Mesodermal cell (in vitro differentiated cells): ENCODE measurements around the gene EFCAB6.
"Not testable (repeated sequence)": the region's sequence is repeated elsewhere in the genome, so short reads cannot be mapped to it uniquely, and the experiment has no call there.

ENCODE experiments used
- H3K27ac ChIP-seq: 2 replicates; pipeline ENCODE4 v1.7.0; 2013; ENCODE audit warnings: mild to moderate bottlenecking, low read depth, low read length, moderate library complexity; ENCODE audit not compliant: severe bottlenecking
- H3K36me3 ChIP-seq: 2 replicates; pipeline ENCODE4 v1.7.1; 2013; ENCODE audit warnings: mild to moderate bottlenecking, low read length, moderate library complexity; ENCODE audit not compliant: control insufficient read depth, insufficient read depth
- H3K4me1 ChIP-seq: one replicate; pipeline ENCODE4 v1.7.1; 2013; ENCODE audit warnings: mild to moderate bottlenecking, low read length; ENCODE audit not compliant: insufficient read depth, control insufficient read depth, poor library complexity, severe bottlenecking
- H3K4me3 ChIP-seq: 2 replicates; pipeline ENCODE4 v1.7.0; 2013; ENCODE audit warnings: low read length, control low read depth, mild to moderate bottlenecking; ENCODE audit not compliant: insufficient read depth, poor library complexity, severe bottlenecking; ENCODE audit errors: extremely low read depth
- H3K9me3 ChIP-seq: 2 replicates; pipeline ENCODE4 v1.7.1; 2013; ENCODE audit warnings: mild to moderate bottlenecking, low read length, moderate library complexity; ENCODE audit not compliant: control insufficient read depth
- WGBS, 2 experiments: methylation state at CpG; one replicate each; pipeline ENCODE4 v1.1.5; 2013; ENCODE audit warnings: missing lambda C conversion rate in 2 of 2; ENCODE audit not compliant: insufficient coverage in 2 of 2; 5-methylcytosine and 5-hydroxymethylcytosine counted together

EFCAB6 gene

DNA sequence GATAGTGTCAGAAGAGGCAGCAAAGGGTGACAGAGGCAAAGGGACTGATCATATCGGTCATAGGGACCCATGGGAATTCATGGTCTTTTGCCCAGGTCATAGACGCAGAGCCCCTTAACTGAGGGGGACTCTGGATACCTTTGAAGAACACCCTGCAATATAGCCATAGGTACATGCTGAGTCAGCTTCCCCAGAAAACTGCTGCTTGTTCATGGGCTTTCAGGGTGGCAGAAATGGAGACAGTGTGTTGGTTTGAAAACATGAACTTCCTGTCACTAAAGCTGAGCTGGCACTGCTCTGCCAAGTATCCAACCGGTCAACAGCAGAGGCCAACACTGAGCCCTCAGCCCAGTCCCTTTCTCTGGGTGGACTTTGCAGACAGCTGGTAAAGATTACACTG, 114.2 kb downstream of the EFCAB6 start:
- Histone ChIP-seq H3K4me1 (no peaks in the 10 kb centered on the region), H3K27ac (no peak overlapping the region), H3K36me3 (no peaks in the 10 kb centered on the region), H3K4me3 (no peak overlapping the region), H3K9me3 (peaks cover 6% of the 10 kb centered on the region)
- WGBS, 2 experiments: 69 to 85% methylated on average over 2 to 3 of the region's 3 CpGs

DNA sequence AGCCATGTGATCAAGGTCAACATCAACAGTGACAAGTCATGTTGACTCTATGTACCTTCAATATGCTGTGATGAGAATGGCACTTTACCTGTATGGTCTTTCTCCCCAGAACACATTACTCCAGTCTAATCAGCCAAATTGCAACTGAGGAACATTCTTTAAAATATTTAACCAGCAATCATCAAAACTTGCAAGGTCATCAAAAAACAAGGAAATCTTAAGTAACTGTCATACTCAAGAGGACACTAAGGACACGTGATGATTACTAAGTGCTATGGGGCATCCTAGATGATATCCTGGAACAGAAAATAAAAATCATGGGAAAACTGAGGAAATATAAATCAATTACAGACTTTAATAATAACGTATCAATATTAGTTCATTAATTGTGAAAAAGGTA, 118.9 kb downstream of the EFCAB6 start:
- Histone ChIP-seq H3K9me3 (no peaks in the 10 kb centered on the region), H3K27ac (no peak overlapping the region), H3K4me1 (no peaks in the 10 kb centered on the region), H3K4me3 (no peak overlapping the region), H3K36me3 (no peaks in the 10 kb centered on the region)
- WGBS, 2 experiments: no CpG with 5 or more reads among the region's 2 CpGs

DNA sequence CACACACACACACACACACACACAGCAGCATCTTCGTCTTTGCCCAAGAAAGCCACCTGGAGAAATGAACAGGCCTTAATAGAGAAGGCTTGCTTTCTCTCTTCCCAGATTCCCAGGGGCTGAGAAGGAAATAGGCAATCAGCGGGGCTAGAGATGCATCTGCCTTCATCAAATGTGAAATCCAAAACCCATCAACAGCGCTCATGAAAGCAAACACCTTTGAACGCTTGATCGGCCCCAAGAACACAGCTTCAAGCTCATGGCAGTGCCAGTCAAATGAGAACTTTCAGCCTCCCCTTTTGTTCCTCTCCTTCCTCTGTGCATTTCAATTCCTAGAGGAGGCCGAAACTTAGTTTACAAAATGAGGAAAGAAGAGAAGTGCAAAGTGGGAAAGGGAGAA, 122.7 kb downstream of the EFCAB6 start:
- Histone ChIP-seq H3K36me3 (no peaks in the 10 kb centered on the region), H3K4me3 (no peak overlapping the region), H3K27ac (no peak overlapping the region), H3K9me3 (no peaks in the 10 kb centered on the region), H3K4me1 (no peaks in the 10 kb centered on the region)
- WGBS, 2 experiments: 91 to 94% methylated on average over 3 to 4 of the region's 6 CpGs

DNA sequence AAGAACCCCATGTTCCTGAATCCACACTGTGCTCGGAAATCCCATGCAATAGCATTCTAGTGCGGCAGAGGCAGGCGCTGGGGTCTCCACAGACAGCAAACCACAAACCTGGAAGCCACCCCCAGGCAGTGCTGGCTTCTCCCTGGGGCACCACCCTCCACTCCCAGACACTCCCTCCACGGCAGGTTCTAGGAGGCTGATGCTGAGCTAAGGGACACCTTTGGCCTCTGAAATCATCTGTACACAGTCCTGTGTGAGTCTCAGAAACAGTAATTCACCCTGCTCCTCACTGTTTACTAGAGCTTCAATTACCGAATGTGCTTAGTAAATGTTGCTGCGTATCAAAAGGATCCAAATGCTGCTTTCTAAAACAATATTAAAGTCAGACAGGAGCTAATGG, 129.3 kb downstream of the EFCAB6 start:
- Histone ChIP-seq H3K4me1 (no peaks in the 10 kb centered on the region), H3K9me3 (no peaks in the 10 kb centered on the region), H3K27ac (no peak overlapping the region), H3K36me3 (no peaks in the 10 kb centered on the region), H3K4me3 (no peak overlapping the region)
- WGBS, 2 experiments: 74 to 94% methylated on average over 4 of the region's 6 CpGs

DNA sequence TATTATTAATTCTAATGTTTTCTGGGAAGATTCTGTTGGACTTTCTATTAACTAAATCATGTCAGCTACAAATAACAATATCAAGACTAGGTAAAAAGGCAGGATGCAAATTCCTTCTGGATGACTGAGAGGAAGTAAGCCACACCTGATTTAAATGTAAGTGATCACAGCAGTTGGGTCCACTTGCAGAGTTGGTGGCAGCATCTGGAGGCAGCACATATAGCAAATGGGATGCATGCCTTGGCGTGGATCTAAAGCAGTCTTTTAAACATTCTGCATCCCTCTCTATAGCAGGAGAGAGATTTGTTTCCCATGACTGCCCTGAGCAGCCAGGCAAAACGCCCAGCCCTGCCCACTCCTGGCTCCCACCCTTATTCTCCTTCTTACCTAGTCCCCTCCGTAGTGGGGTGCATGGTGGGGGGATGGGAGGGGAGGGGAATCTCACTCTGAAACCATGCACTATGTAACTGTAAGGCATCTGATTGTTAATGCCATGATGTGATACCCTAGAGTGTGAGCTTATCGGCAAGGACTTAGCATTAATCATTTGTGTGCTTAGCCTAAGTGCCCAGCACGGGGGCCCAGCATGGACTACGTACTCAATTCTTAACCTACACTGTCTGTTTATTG, 130.3 kb downstream of the EFCAB6 start:
- Histone ChIP-seq H3K4me3 (no peak overlapping the region), H3K27ac (no peak overlapping the region), H3K36me3 (no peaks in the 10 kb centered on the region), H3K4me1 (no peaks in the 10 kb centered on the region), H3K9me3 (no peaks in the 10 kb centered on the region)
- WGBS, 2 experiments: 88% methylated on average over 4 of the region's 6 CpGs; no CpG with 5 or more reads in 1 of the 2 experiments

DNA sequence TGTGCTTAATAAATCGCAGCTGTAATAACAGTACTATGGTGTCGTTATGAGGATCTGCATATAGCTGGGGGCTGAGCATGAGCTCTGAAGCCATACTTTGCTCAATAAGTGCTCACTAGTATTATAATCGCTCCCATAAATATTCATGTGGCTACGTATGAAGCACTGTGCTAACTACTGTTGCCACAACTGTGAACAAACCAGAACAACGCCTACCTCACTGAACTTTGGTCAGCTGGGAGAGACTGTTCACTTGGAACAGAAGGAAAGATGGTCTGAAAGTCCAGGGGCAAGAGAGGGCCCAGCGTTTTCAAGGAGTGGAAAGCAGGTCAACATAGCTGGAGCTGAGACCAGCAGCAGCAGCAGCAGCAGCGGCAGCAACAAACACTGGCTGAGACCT, 141.6 kb downstream of the EFCAB6 start:
- no peaks in the 10 kb centered on the region for H3K9me3 ChIP-seq
- H3K4me3 ChIP-seq: no peak overlapping the region
- no peak overlapping the region for H3K27ac ChIP-seq
- H3K4me1 ChIP-seq: no peaks in the 10 kb centered on the region
- 87 to 94% methylated on average over 4 to 5 of the region's 7 CpGs for WGBS, 2 experiments
- no peaks in the 10 kb centered on the region for H3K36me3 ChIP-seq

DNA sequence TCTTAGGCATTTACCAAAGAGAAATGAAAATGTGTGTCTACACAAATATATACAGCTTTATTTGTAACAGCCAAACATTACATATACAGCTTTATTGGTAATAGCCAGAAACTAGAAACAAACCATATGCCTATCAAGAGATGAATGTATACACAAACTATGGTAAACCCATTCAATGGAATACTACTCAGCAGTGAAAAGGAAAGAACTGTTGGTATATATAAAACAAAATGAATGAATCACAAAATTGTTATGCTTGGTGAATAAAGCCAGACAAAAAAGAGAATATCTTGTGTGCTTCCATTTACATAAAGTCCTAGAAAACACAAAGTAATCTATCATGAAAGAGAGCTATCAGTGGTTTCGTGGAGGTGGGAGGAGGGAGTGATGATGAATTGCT, 142.9 kb downstream of the EFCAB6 start:
- Histone ChIP-seq H3K9me3 (no peaks in the 10 kb centered on the region), H3K4me1 (no peaks in the 10 kb centered on the region), H3K27ac (no peak overlapping the region), H3K4me3 (no peak overlapping the region), H3K36me3 (no peaks in the 10 kb centered on the region)
- no CpG with 5 or more reads among the region's 1 CpG for WGBS, 2 experiments

DNA sequence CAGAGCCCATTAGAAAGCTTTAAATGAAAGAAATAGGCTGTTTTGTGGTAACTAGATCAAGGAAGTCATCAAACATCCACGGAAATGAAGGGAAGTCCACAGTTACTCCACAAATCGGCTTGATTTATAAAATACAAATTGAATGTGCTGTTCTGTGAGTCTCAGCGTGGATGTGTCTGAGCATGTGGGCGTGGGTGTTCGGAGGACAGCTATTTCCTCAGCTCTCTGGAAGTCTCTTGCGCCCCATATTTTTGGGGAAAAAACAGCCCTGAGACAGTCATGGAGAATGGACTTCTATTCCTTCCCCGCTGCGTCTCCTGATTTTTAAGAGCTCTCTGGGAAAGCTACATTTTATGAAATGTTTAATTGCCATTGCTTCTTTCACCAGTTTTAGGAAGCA, 144.4 kb downstream of the EFCAB6 start:
- Histone ChIP-seq H3K36me3 (no peaks in the 10 kb centered on the region), H3K9me3 (no peaks in the 10 kb centered on the region), H3K4me3 (no peak overlapping the region), H3K4me1 (no peaks in the 10 kb centered on the region), H3K27ac (no peak overlapping the region)
- WGBS, 2 experiments: 87 to 94% methylated on average over 6 to 7 of the region's 8 CpGs

DNA sequence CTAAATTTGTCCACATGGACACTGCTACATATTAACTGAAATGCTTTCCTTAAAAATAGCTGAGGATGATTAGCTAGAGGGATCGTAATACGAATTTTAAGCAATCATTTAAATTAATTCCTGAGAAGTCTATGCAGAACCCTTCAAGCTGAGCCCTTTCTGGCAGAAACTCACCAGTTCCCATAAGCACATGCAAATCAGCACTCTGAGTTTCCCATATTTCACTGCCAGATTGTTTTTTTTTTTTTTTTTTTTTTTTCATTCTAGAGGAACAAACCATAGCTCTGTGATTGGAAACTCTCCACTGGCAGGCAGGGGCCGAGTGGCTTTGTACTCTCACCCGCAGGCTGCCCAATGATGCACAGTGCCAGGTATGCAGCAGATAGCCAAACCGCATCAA, 145.6 kb downstream of the EFCAB6 start:
- Histone ChIP-seq H3K36me3 (no peaks in the 10 kb centered on the region), H3K4me3 (no peak overlapping the region), H3K4me1 (no peaks in the 10 kb centered on the region), H3K9me3 (no peaks in the 10 kb centered on the region), H3K27ac (no peak overlapping the region)
- WGBS, 2 experiments: 83 to 89% methylated on average over 2 to 4 of the region's 5 CpGs

DNA sequence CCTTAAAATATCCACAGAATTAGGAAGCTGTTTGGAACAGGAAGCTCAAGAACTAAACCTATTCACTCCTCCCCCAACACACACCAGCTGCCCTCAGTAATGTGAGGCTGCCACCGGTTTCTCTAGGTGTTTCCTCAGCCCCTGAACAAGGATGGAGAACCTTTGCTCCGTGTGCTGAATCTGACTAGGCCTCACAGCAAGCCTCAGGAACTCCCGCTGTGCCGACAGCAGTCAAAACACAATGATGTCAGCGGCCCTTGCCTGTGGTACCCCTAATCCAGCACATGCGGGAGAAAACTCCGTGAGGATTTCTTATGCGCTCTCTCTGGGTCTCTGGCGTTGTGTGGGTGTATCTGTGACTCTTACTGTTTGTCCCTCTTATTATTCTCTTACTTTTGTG, 153.3 kb downstream of the EFCAB6 start:
- Histone ChIP-seq H3K36me3 (no peaks in the 10 kb centered on the region), H3K4me1 (no peaks in the 10 kb centered on the region), H3K27ac (no peak overlapping the region), H3K9me3 (no peaks in the 10 kb centered on the region), H3K4me3 (no peak overlapping the region)
- WGBS, 2 experiments: 18 to 28% methylated on average over 3 to 6 of the region's 9 CpGs

DNA sequence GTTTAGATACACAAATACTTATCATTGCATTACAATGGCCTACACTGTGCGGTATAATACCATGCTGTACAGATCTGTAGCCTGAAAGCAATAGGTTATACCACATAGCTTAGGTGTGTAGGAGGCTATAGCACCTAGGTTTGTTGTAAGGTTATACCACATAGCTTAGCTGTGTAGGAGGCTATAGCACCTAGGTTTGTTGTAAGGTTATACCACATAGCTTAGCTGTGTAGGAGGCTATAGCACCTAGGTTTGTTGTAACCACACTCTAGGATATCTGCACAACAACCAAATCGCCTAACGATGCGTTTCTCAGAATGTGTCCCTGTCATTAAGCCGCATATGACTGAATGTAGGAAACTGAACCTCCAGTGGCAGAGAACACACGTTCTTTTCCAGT, 155.5 kb downstream of the EFCAB6 start:
- H3K4me3 ChIP-seq, H3K9me3 ChIP-seq, H3K27ac ChIP-seq, H3K36me3 ChIP-seq, H3K4me1 ChIP-seq: not testable (repeated sequence)
- 86 to 97% methylated on average over 3 to 5 of the region's 6 CpGs for WGBS, 2 experiments
